NOMO-1 treated with DMSO at 0.1 percent for 48 hours (cell line): ENCODE measurements around the gene RTP1.
"Not testable (repeated sequence)": the region's sequence is repeated elsewhere in the genome, so short reads cannot be mapped to it uniquely, and the experiment has no call there.

Experiments
- DNase-seq: peaks from one replicate; lab custom pipeline; 2025; ENCODE audit not compliant: unreplicated experiment; lab: John Stamatoyannopoulos, UW

RTP1 gene

GRCh38 chr3:187196573-187197334, 532 bp upstream of the RTP1 start:
- no peak for DNase-seq

DNA sequence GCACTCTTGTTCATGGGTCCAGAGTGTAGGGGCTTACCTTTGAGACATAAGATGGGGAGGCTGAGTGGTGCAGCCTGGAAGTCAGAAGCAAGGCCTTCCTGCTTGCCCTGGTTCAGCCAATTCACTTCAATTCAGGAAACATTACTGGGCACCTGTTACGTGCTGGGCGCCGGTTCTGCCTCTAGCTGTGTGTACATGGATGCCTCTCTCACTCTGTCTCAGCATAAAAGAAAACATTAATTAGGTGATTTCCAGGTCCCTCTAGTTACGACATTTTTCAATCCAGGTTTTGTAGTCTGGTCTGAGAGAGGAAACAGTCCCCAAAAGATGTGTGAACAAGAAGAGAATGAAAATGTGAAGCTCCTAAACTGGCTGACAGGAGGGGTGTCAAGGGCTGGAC, 1.2 kb downstream of the RTP1 start:
- DNase-seq, result no peak

DNA sequence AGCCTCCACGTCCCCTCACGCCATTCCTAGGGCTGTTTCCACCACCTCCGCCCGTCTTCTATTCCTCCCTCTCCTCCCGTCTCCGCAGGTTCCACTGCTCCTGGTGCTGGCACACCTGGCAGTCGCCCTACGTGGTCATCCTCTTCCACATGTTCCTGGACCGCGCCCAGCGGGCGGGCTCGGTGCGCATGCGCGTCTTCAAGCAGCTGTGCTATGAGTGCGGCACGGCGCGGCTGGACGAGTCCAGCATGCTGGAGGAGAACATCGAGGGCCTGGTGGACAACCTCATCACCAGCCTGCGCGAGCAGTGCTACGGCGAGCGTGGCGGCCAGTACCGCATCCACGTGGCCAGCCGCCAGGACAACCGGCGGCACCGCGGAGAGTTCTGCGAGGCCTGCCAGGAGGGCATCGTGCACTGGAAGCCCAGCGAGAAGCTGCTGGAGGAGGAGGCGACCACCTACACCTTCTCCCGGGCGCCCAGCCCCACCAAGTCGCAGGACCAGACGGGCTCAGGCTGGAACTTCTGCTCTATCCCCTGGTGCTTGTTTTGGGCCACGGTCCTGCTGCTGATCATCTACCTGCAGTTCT, 2.3 kb downstream of the RTP1 start:
- not testable (repeated sequence) for DNase-seq

DNA sequence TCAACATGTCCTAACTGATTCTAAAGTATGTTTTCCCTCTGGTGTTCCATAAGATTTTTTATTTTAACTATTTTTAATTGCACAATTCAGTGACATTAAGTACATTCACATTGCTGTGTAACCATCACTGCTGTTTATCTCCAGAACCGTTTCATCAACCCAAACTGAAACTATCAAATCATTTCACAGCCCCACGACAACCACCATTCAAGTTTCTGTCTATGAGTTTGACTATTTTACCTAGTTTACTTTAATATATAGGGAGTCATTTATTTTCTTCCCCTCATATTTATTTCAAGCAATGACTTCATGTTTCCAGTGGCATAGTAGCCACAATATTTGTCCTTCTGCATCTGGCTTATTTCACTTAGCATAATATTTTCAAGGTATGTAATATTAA, 8.4 kb downstream of the RTP1 start:
- DNase-seq, result no peak

DNA sequence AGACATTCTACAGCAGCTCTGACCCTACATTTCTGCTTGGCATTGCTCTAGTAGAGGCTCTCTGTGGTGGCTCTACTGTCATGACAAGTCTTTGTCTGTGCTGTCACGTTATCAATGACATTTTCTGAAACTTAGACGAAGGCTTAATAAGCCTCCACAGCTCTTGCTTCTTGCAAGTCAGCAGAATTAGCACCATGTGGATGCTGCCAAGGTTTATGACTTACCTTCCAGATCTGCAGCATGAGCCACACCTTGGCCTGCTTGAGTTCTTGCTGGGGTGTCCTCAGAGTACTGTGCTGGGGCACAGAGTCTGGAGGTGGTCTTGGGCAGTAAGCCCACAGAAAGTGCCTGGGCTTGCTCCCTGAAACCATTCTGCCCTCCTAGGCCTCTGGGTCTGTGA, 9.8 kb downstream of the RTP1 start:
- no peak for DNase-seq

GRCh38 chr3:187207624-187208023, 10.3 kb downstream of the RTP1 start:
- DNase-seq, result no peak

- no peak for DNase-seq
Measured at GRCh38 chr3:187208159-187208558, 10.9 kb downstream of the RTP1 start.

- DNase-seq, result no peak
Measured at GRCh38 chr3:187209491-187209890, 12.2 kb downstream of the RTP1 start.

- DNase-seq, result peak; percentile 20
Measured at GRCh38 chr3:187210091-187210490, 12.8 kb downstream of the RTP1 start.

DNA sequence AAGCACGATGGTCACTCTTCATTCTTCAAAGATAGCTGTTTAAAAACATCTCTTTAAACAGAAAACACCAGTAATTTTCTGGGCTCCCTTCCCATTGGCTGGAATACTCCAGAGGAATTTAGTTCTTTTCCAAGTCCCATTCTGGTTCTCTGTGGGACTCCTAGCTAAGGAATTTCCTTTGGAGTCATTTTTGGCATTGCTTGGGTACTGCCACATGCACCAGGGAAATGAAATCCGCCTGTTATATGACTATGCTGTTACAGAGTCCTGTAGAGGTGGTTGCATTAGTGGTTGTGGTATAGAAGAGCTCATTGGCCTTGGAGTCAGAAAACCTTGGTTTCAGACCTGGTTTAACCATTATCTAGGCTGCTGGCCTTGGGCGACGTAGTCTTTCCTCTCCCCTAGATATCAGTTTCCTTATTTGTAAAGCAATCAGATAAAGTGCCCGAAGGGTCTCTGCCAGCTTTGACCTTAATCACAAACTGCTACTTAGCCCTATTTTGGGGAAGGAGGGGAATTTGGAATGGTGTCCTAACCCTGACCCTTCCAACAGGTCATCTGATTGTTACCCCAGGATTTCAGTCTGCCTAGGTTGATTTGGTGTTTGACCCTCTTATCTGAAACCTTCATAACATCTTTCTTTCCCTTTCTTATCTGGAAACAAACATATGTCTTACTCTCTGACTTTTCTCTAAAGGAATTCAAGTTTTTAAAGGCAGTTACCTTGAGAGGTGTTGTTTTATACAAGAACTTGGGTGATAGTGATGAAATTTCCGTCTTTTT, 13.4 kb downstream of the RTP1 start:
- no peak for DNase-seq

GRCh38 chr3:187211532-187212195, 14.4 kb downstream of the RTP1 start:
- DNase-seq, result no peak

- no peak for DNase-seq
Measured at GRCh38 chr3:187212196-187212545, 14.9 kb downstream of the RTP1 start.

DNA sequence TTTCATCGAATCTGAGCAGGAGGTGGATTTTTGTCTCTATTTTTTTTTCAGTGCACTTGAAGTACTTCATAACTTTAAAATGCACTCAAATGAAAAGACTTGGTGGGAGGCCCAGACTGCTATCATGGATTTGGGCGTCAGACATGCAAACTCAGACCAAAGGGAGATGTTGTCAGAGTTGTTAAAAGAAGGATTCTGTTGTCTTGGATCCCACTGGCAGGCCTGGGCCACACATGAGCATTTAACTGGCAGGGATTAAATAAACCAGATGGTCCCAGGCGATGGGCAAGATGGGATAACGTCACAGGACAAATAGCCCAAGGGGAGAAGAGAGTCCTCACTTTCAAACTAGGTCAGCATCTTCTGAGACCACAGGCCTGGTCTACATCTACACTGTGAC, 15.4 kb downstream of the RTP1 start:
- DNase-seq, result no peak

- DNase-seq, result no peak
Measured at GRCh38 chr3:187213616-187214015, 16.3 kb downstream of the RTP1 start.

- no peak for DNase-seq
Measured at GRCh38 chr3:187215460-187215859, 18.2 kb downstream of the RTP1 start.

- DNase-seq, result no peak
Measured at GRCh38 chr3:187222801-187223200, 25.5 kb downstream of the RTP1 start.

- DNase-seq, result no peak
Measured at GRCh38 chr3:187223799-187224198, 26.5 kb downstream of the RTP1 start.

DNA sequence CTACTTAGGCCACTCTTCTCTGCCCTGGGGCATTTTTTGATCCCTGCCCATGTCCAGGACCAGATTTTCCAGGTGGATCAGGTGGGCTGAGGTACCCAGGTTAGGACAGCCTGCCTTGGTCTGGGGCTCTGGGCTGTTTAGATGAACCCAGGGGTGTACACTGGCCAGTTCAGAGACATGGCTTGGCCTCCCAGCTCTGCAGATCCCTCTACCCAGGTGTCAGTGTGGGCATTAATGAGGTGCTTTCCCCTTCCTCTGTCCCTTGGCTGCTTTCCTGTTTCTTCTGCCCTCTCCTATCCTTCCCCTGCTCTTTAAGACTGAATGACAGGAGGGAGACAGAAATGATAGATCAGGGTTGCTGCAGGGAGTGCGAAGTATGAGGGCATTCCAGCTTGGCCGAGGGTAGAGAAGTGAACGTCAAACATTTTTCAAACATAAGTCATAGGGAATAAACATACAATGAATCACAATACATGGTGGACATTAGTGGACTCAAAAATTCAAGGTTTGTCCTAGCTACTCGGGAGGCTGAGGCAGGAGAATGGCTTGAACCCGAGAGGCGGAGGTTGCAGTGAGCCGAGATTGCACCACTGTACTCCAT, 30.5 kb downstream of the RTP1 start:
- DNase-seq, result no peak

DNA sequence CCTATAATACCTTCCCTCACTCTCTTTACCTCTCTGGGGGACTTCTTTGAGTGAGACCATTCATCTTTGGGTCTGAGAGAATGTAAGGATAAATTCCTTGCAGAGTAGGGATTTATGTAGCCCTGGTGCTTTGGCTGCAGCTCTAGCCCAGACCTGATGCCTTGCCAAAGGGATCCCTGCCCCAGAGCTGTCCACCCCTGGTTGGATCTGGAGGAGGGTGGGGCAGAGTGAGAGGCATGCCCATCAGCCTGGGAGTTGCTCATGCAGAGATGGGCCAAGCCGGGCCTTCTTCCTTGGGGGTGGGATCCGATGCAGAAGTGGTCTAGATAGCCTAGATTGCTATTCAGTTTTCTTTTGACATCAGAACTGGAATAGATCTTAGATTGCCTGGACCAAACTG, 31.5 kb downstream of the RTP1 start:
- DNase-seq, result no peak

DNA sequence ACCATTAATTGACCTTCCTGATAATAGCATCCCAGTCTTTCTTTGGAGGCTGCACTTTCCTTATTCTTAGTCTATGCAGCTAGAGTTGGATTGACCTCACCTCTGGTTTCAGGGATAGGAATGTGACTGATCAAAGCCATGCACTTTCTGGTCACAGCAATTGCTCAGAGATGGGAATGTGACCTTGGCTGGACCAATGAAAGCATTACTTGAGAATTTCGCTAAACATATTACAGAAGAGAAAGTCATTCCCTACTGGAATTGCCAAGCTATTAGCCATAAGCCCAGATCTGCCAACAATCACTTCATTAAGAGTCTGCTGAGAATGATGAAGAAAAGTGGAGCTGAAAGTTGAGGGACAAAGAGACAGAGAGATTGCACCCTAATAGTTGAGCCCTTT, 32.7 kb downstream of the RTP1 start:
- no peak for DNase-seq

- no peak for DNase-seq
Measured at GRCh38 chr3:187236962-187237361, 39.7 kb downstream of the RTP1 start.
